Naive thymus-derived CD4-positive, alpha-beta T cell (primary cell): ENCODE results near the gene RBP4. TPM values are rescaled to one million over a fixed set of nuclear protein-coding genes. Genes with fewer than 3 reads are reported as not detected.
A peak's percentile ranks its signal among the peaks of the same experiment; 100 is the strongest.

Source experiments
- ATAC-seq: fragments of 150-1000 bp; cut with Tn5 transposase; 2 replicates; pipeline ENCODE4 v1.10.0; 2021; ENCODE audit warnings: mild to moderate bottlenecking, moderate library complexity
- CTCF ChIA-PET: fragments of 350-600 bp; sonication (Branson Sonifier 250); formaldehyde crosslinking; loops from one replicate; lab custom pipeline; 2021; ENCODE audit warnings: antibody characterized with exemption; lab: Charles Lee
- POLR2A ChIA-PET: fragments of 350-600 bp; sonication (Branson Sonifier 250); formaldehyde crosslinking; loops from one replicate; lab custom pipeline; 2021; ENCODE audit warnings: antibody characterized with exemption, inconsistent platforms; lab: Charles Lee
- DNase-seq, 9 donors: peaks; one replicate each; pipeline versions ENCODE4 v3.0.0 to v3.0.0-alpha.2; 2020 to 2022; ENCODE audit warnings: mixed read lengths in 1 of 9
- H3K27ac ChIP-seq: one replicate; pipeline ENCODE4 v1.7.0; 2013; ENCODE audit warnings: mild to moderate bottlenecking, low read depth, low read length, moderate library complexity
- H3K27me3 ChIP-seq, 2 donors: one replicate each; pipeline ENCODE4 v1.7.0; 2013; ENCODE audit warnings: low read length in 2 of 2, mild to moderate bottlenecking in 2 of 2, moderate library complexity in 2 of 2; ENCODE audit not compliant: control insufficient read depth in 2 of 2, insufficient read depth in 2 of 2
- H3K36me3 ChIP-seq, 3 experiments: 1 replicate in 2 of 3; 2 replicates in 1 of 3; pipeline ENCODE4 v1.7.0; 2013; ENCODE audit warnings: low read length in 3 of 3, mild to moderate bottlenecking in 3 of 3, moderate library complexity in 1 of 3; ENCODE audit not compliant: insufficient read depth in 3 of 3, control insufficient read depth in 2 of 3
- H3K4me1 ChIP-seq, 2 donors: one replicate each; pipeline ENCODE4 v1.7.0; 2013; ENCODE audit warnings: low read length in 2 of 2, mild to moderate bottlenecking in 2 of 2, moderate library complexity in 1 of 2; ENCODE audit not compliant: control insufficient read depth in 2 of 2, insufficient read depth in 2 of 2
- H3K4me3 ChIP-seq: 2 replicates; pipeline ENCODE4 v1.7.0; 2013; ENCODE audit warnings: mild to moderate bottlenecking, low read length
- H3K9me3 ChIP-seq, 3 experiments: 1 replicate in 2 of 3; 2 replicates in 1 of 3; pipeline ENCODE4 v1.7.0; 2013; ENCODE audit warnings: low read length in 3 of 3; ENCODE audit not compliant: control insufficient read depth in 2 of 3
- H3K27ac Mint-ChIP-seq, 9 donors: one replicate each; pipeline ENCODE4 v1.8.0; 2020 to 2022; ENCODE audit warnings: mixed read lengths in 9 of 9, mild to moderate bottlenecking in 8 of 9, moderate library complexity in 5 of 9, inconsistent platforms in 2 of 9
- H3K27me3 Mint-ChIP-seq, 5 donors: one replicate each; pipeline ENCODE4 v1.8.0; 2021 to 2022; ENCODE audit warnings: mixed read lengths in 5 of 5, mild to moderate bottlenecking in 1 of 5
- H3K36me3 Mint-ChIP-seq, 5 donors: one replicate each; pipeline ENCODE4 v1.8.0; 2020 to 2022; ENCODE audit warnings: mixed read lengths in 5 of 5, mild to moderate bottlenecking in 3 of 5, inconsistent platforms in 1 of 5
- H3K4me1 Mint-ChIP-seq, 7 donors: one replicate each; pipeline ENCODE4 v1.8.0; 2020 to 2022; ENCODE audit warnings: mixed read lengths in 7 of 7, mild to moderate bottlenecking in 3 of 7, inconsistent platforms in 1 of 7
- H3K4me3 Mint-ChIP-seq, 10 donors: one replicate each; pipeline ENCODE4 v1.8.0; 2020 to 2022; ENCODE audit warnings: mild to moderate bottlenecking in 10 of 10, mixed read lengths in 10 of 10, moderate library complexity in 6 of 10, inconsistent platforms in 2 of 10
- H3K9me3 Mint-ChIP-seq, 11 donors: one replicate each; pipeline ENCODE4 v1.8.0; 2020 to 2022; ENCODE audit warnings: mixed read lengths in 11 of 11, mild to moderate bottlenecking in 4 of 11, inconsistent platforms in 1 of 11, moderate library complexity in 1 of 11
- intact Hi-C, 2 donors: fragments of 100-400 bp; cut with micrococcal nuclease; formaldehyde crosslinking; loops; one replicate each; pipeline ENCODE4 v1.15.1; 2023
- polyA plus RNA-seq, 2 donors: library from polyadenylated mRNA; unstranded; fragments of 300-500 nt; fragmentation: Illumina TruSeq; gene quantifications; one replicate each; pipeline ENCODE4 v1.2.3, GENCODE V29; 2021
- total RNA-seq, 6 experiments: library from RNA in 5 of 6; stranded (reverse) in 5 of 6; gene quantifications; 1 replicate in 5 of 6; 2 replicates in 1 of 6; pipeline ENCODE4 v1.2.3 and lab custom pipeline; 2021 to 2026

Gene RBP4
- total and polyA plus RNA-seq, 7 experiments from 2014 or later: not detected

- H3K9me3 ChIP-seq: no peaks in the 10 kb centered on the region
- ChIA-PET CTCF (no interaction called here), POLR2A (no interaction called here)
- peaks cover 51 to 68% (median 61%) of the 10 kb centered on the region in 5 donors for H3K27me3 Mint-ChIP-seq
- no peaks in the 10 kb centered on the region for H3K4me1 ChIP-seq
- intact Hi-C loops: no loop called here
- H3K36me3 Mint-ChIP-seq: no peaks in the 10 kb centered on the region
- H3K4me1 Mint-ChIP-seq: peaks cover 0 to 12% (median 3%) of the 10 kb centered on the region in 7 donors
- H3K36me3 ChIP-seq: no peaks in the 10 kb centered on the region
- no peak overlapping the region for H3K27ac ChIP-seq
- no peak overlapping the region for H3K27ac Mint-ChIP-seq
- H3K27me3 ChIP-seq: no peaks in the 10 kb centered on the region
- ATAC-seq (no peak), DNase-seq (no peak)
- H3K4me3 Mint-ChIP-seq: no peak overlapping the region
- no peak overlapping the region for H3K4me3 ChIP-seq
- H3K9me3 Mint-ChIP-seq: peaks cover 0 to 31% (median 4%) of the 10 kb centered on the region in 11 donors
These were observed 3.1 kb upstream of the RBP4 start for GRCh38 chr10:93604146-93604545.

GRCh38 chr10:93603023-93603422, 2.0 kb upstream of the RBP4 start:
- Mint-ChIP-seq H3K4me1 (peaks cover 0 to 12% (median 3%) of the 10 kb centered on the region in 7 donors), H3K27ac (no peak overlapping the region), H3K36me3 (no peaks in the 10 kb centered on the region), H3K4me3 (no peak overlapping the region), H3K9me3 (peaks cover 0 to 21% (median 4%) of the 10 kb centered on the region in 11 donors), H3K27me3 (peaks cover 47 to 67% (median 59%) of the 10 kb centered on the region in 5 donors)
- H3K4me1 ChIP-seq: no peaks in the 10 kb centered on the region
- no peaks in the 10 kb centered on the region for H3K9me3 ChIP-seq
- H3K27me3 ChIP-seq: no peaks in the 10 kb centered on the region
- H3K4me3 ChIP-seq: no peak overlapping the region
- DNase-seq (no peak), ATAC-seq (no peak)
- POLR2A ChIA-PET: no interaction called here
- CTCF ChIA-PET: no interaction called here
- no peak overlapping the region for H3K27ac ChIP-seq
- H3K36me3 ChIP-seq: no peaks in the 10 kb centered on the region
- intact Hi-C loops: no loop called here

- Mint-ChIP-seq H3K9me3 (peaks cover 0 to 9% (median 0%) of the 10 kb centered on the region in 11 donors), H3K4me3 (peak overlapping the region in 1 of 10 donors; percentile 27), H3K36me3 (no peaks in the 10 kb centered on the region), H3K4me1 (peaks cover 0 to 12% (median 3%) of the 10 kb centered on the region in 7 donors), H3K27ac (no peak overlapping the region), H3K27me3 (peaks cover 40 to 69% (median 57%) of the 10 kb centered on the region in 5 donors)
- ChIA-PET POLR2A (no interaction called here), CTCF (no interaction called here)
- no peaks in the 10 kb centered on the region for H3K36me3 ChIP-seq
- H3K4me1 ChIP-seq: no peaks in the 10 kb centered on the region
- intact Hi-C loops: no loop called here
- ATAC-seq (no peak), DNase-seq (no peak)
- no peak overlapping the region for H3K27ac ChIP-seq
- H3K27me3 ChIP-seq: no peaks in the 10 kb centered on the region
- no peak overlapping the region for H3K4me3 ChIP-seq
- no peaks in the 10 kb centered on the region for H3K9me3 ChIP-seq
These were observed 733 bp upstream of the RBP4 start for GRCh38 chr10:93601774-93602162.

GRCh38 chr10:93600446-93601145, 439 bp downstream of the RBP4 start:
- intact Hi-C loops: no loop called here
- Mint-ChIP-seq H3K27ac (no peak overlapping the region), H3K4me3 (no peak overlapping the region), H3K9me3 (no peaks in the 10 kb centered on the region), H3K27me3 (peaks cover 40 to 58% (median 49%) of the 10 kb centered on the region in 5 donors), H3K4me1 (peaks cover 0 to 12% (median 3%) of the 10 kb centered on the region in 7 donors), H3K36me3 (no peaks in the 10 kb centered on the region)
- ATAC-seq (no peak), DNase-seq (no peak)
- H3K27ac ChIP-seq: no peak overlapping the region
- no peaks in the 10 kb centered on the region for H3K9me3 ChIP-seq
- no peak overlapping the region for H3K4me3 ChIP-seq
- no peaks in the 10 kb centered on the region for H3K36me3 ChIP-seq
- POLR2A ChIA-PET: no interaction called here
- H3K27me3 ChIP-seq: no peaks in the 10 kb centered on the region
- CTCF ChIA-PET: no interaction called here
- H3K4me1 ChIP-seq: no peaks in the 10 kb centered on the region

GRCh38 chr10:93599778-93600177, 1.3 kb downstream of the RBP4 start:
- Mint-ChIP-seq H3K9me3 (no peaks in the 10 kb centered on the region), H3K4me1 (peaks cover 0 to 12% (median 3%) of the 10 kb centered on the region in 7 donors), H3K27me3 (peaks cover 38 to 55% (median 43%) of the 10 kb centered on the region in 5 donors), H3K36me3 (no peaks in the 10 kb centered on the region), H3K4me3 (peak overlapping the region in 1 of 10 donors; percentile 12), H3K27ac (no peak overlapping the region)
- intact Hi-C loops: no loop called here
- Histone ChIP-seq H3K27ac (no peak overlapping the region), H3K36me3 (no peaks in the 10 kb centered on the region), H3K4me1 (no peaks in the 10 kb centered on the region), H3K4me3 (no peak overlapping the region), H3K9me3 (no peaks in the 10 kb centered on the region), H3K27me3 (no peaks in the 10 kb centered on the region)
- CTCF ChIA-PET: no interaction called here
- ATAC-seq (no peak), DNase-seq (no peak)
- POLR2A ChIA-PET: no interaction called here

GRCh38 chr10:93599335-93599734, 1.7 kb downstream of the RBP4 start:
- no peaks in the 10 kb centered on the region for H3K9me3 Mint-ChIP-seq
- H3K4me1 ChIP-seq: no peaks in the 10 kb centered on the region
- intact Hi-C loops: no loop called here
- no peaks in the 10 kb centered on the region for H3K27me3 ChIP-seq
- no peaks in the 10 kb centered on the region for H3K36me3 Mint-ChIP-seq
- no peaks in the 10 kb centered on the region for H3K9me3 ChIP-seq
- POLR2A ChIA-PET: no interaction called here
- H3K27ac ChIP-seq: no peak overlapping the region
- ATAC-seq (no peak), DNase-seq (no peak)
- H3K4me3 Mint-ChIP-seq: no peak overlapping the region
- H3K27ac Mint-ChIP-seq: no peak overlapping the region
- H3K4me3 ChIP-seq: no peak overlapping the region
- CTCF ChIA-PET: no interaction called here
- no peaks in the 10 kb centered on the region for H3K36me3 ChIP-seq
- H3K4me1 Mint-ChIP-seq: peaks cover 0 to 12% (median 3%) of the 10 kb centered on the region in 7 donors
- peaks cover 33 to 50% (median 41%) of the 10 kb centered on the region in 5 donors for H3K27me3 Mint-ChIP-seq

- Mint-ChIP-seq H3K4me3 (no peak overlapping the region), H3K27ac (no peak overlapping the region), H3K9me3 (no peaks in the 10 kb centered on the region), H3K36me3 (no peaks in the 10 kb centered on the region), H3K27me3 (peaks cover 26 to 41% (median 30%) of the 10 kb centered on the region in 5 donors), H3K4me1 (peaks cover 0 to 12% (median 3%) of the 10 kb centered on the region in 7 donors)
- ATAC-seq: no peak
- H3K4me3 ChIP-seq: no peak overlapping the region
- ChIA-PET CTCF (no interaction called here), POLR2A (interaction anchor here (0.7 kb wide), 1 partner anchor 9 kb away, joined by 3 read pairs; no protein-coding TSS in a partner anchor)
- no peaks in the 10 kb centered on the region for H3K9me3 ChIP-seq
- no peaks in the 10 kb centered on the region for H3K4me1 ChIP-seq
- H3K36me3 ChIP-seq: no peaks in the 10 kb centered on the region
- intact Hi-C loops: no loop called here
- no peak for DNase-seq
- no peak overlapping the region for H3K27ac ChIP-seq
- H3K27me3 ChIP-seq: no peaks in the 10 kb centered on the region
These were observed 2.9 kb downstream of the RBP4 start for GRCh38 chr10:93598157-93598556.
